Lung (tissue), 12 donors: ENCODE data around the gene CYRIA. TPM values are rescaled to one million over a fixed set of nuclear protein-coding genes. Genes with fewer than 3 reads are reported as not detected.

Experiments
- ATAC-seq: fragments of 200-7000 bp; cut with Tn5 transposase; one replicate; pipeline ENCODE4 v1.9.1; 2020; ENCODE audit warnings: moderate number of reproducible peaks; ENCODE audit not compliant: insufficient read depth, low FRiP score
- DNase-seq, 3 donors: peaks; one replicate each; pipeline ENCODE4 v3.0.0-alpha.2; 2013 to 2017
- H3K27ac ChIP-seq, 2 donors: one replicate each; pipeline ENCODE4 v1.5.1; 2013; ENCODE audit warnings: mild to moderate bottlenecking in 2 of 2, moderate library complexity in 2 of 2, control low read depth in 1 of 2, inconsistent platforms in 1 of 2, low read depth in 1 of 2, low read length in 1 of 2
- H3K27me3 ChIP-seq, 3 donors: one replicate each; pipeline ENCODE4 v1.5.1; 2013; ENCODE audit warnings: low read length in 2 of 3; ENCODE audit not compliant: control insufficient read depth in 3 of 3, insufficient read depth in 3 of 3
- H3K36me3 ChIP-seq, 4 donors: one replicate each; pipeline ENCODE4 v1.5.1; 2013; ENCODE audit warnings: low read length in 4 of 4, mild to moderate bottlenecking in 1 of 4, moderate library complexity in 1 of 4; ENCODE audit not compliant: control insufficient read depth in 4 of 4, insufficient read depth in 4 of 4
- H3K4me1 ChIP-seq, 5 donors: one replicate each; pipeline ENCODE4 v1.5.1; 2013; ENCODE audit warnings: low read length in 5 of 5, mild to moderate bottlenecking in 2 of 5, moderate library complexity in 1 of 5; ENCODE audit not compliant: control insufficient read depth in 5 of 5, insufficient read depth in 5 of 5
- H3K4me3 ChIP-seq: one replicate; pipeline ENCODE4 v1.5.1; 2013; ENCODE audit warnings: mild to moderate bottlenecking, control low read depth, moderate library complexity
- H3K9ac ChIP-seq, 2 donors: one replicate each; pipeline ENCODE4 v1.5.1; 2013; ENCODE audit warnings: low read length in 2 of 2, control low read depth in 1 of 2; ENCODE audit not compliant: insufficient read depth in 1 of 2
- H3K9me3 ChIP-seq, 4 donors: one replicate each; pipeline ENCODE4 v1.5.1; 2013; ENCODE audit warnings: low read length in 3 of 4, mild to moderate bottlenecking in 1 of 4, moderate library complexity in 1 of 4; ENCODE audit not compliant: control insufficient read depth in 4 of 4, insufficient read depth in 3 of 4
- CTCF ChIP-seq: IDR thresholded peaks from 2 replicates; pipeline ENCODE4 v1.5.1; 2012; ENCODE audit warnings: mild to moderate bottlenecking; ENCODE audit errors: control extremely low read depth, extremely low read depth
- WGBS, 2 donors: extraction: QIAGEN DNeasy Blood & Tissue Kit; methylation state at CpG; one replicate each; pipeline ENCODE4 v1.1.7; 2013; 5-methylcytosine and 5-hydroxymethylcytosine counted together
- polyA plus RNA-seq, 2 donors: library from polyadenylated mRNA; stranded (reverse); fragments of 200-250 nt; gene quantifications; one replicate each; pipeline ENCODE4 v1.2.1, GENCODE V29; 2013
- total RNA-seq, 2 donors: library from RNA; depleted of rRNA in 1 of 2; stranded (reverse); fragments of >200 nt in 1 of 2; gene quantifications; one replicate each; pipeline ENCODE4 v1.2.1, GENCODE V29; 2014 to 2021
- donor health status: control.
- donor health status: control.
- donor health status: Bipolar disorder and iron deficiency.
- donor health status: healthy.
- donor health status: DM: yes; HTN: yes; CAD: no.

Gene CYRIA
- total and polyA plus RNA-seq, 4 donors: 4.3 to 23.6 (median 16.6) TPM

GRCh38 chr2:16645775-16646559, 19.7 kb downstream of the CYRIA start:
- Histone ChIP-seq H3K9ac (no peak overlapping the region), H3K36me3 (peaks cover 0 to 1% (median 0%) of the 10 kb centered on the region in 4 donors), H3K9me3 (no peaks in the 10 kb centered on the region), H3K4me3 (no peak overlapping the region), H3K4me1 (peaks cover under 1 to 22% (median 10%) of the 10 kb centered on the region in 5 donors), H3K27me3 (no peaks in the 10 kb centered on the region), H3K27ac (no peak overlapping the region)
- WGBS, 2 donors: 84 to 93% methylated on average over 3 of the region's 3 CpGs
- ATAC-seq (no peak), DNase-seq (no peak)
- no peak for TF ChIP-seq CTCF

GRCh38 chr2:16645088-16645487, 20.5 kb downstream of the CYRIA start:
- no peak for TF ChIP-seq CTCF
- H3K4me1 ChIP-seq: peaks cover 0 to 21% (median 12%) of the 10 kb centered on the region in 5 donors
- 90 to 92% methylated on average over 7 of the region's 7 CpGs for WGBS, 2 donors

GRCh38 chr2:16644221-16644925, 21.3 kb downstream of the CYRIA start:
- no peak for DNase-seq
- H3K4me1 ChIP-seq: peaks cover 0 to 19% (median 11%) of the 10 kb centered on the region in 5 donors
- 89 to 94% methylated on average over 6 of the region's 6 CpGs for WGBS, 2 donors
- H3K36me3 ChIP-seq: peaks cover 0 to 1% (median 0%) of the 10 kb centered on the region in 4 donors
- no peak overlapping the region for H3K27ac ChIP-seq
- no peaks in the 10 kb centered on the region for H3K9me3 ChIP-seq
- H3K27me3 ChIP-seq: no peaks in the 10 kb centered on the region
- no peak overlapping the region for H3K4me3 ChIP-seq
- H3K9ac ChIP-seq: no peak overlapping the region
- ATAC-seq: no peak
- TF ChIP-seq CTCF: no peak

More at GRCh38 chr2:16645088-16645487, 20.5 kb downstream of the CYRIA start:
- DNase-seq (no peak), ATAC-seq (no peak)
- no peaks in the 10 kb centered on the region for H3K9me3 ChIP-seq
- H3K4me3 ChIP-seq: no peak overlapping the region
- H3K9ac ChIP-seq: no peak overlapping the region
- peaks cover 0 to 1% (median 0%) of the 10 kb centered on the region in 4 donors for H3K36me3 ChIP-seq
- no peak overlapping the region for H3K27ac ChIP-seq
- no peaks in the 10 kb centered on the region for H3K27me3 ChIP-seq
